Endometrial microvascular endothelial cells (primary cell): ENCODE results near the gene TGFBR3L. TPM values are rescaled to one million over a fixed set of nuclear protein-coding genes. Genes with fewer than 3 reads are reported as not detected.

ENCODE experiments used
- in situ Hi-C: cut with HindIII; loops from 2 replicates; pipeline ENCODE4 v1.10.0; 2017; ENCODE audit warnings: low sequenced_read_pairs, low pct_unique_long_range_greater_than_20kb; ENCODE audit errors: inconsistent ontology term
- total RNA-seq: library from RNA; depleted of rRNA; stranded (reverse); fragments of >200 nt; gene quantifications from one replicate; pipeline ENCODE4 v1.2.3, GENCODE V29; 2015; ENCODE audit errors: inconsistent ontology term

TGFBR3L gene
- total RNA-seq = not detected

- in situ Hi-C loops = no loop called here
These were observed at the start of gene TGFBR3L for GRCh38 chr19:7914598-7915045. Gene TGFBR3L, plus strand, starts transcription at chr19:7914830.

GRCh38 chr19:7865262-7865911, 49.2 kb upstream of the TGFBR3L start:
- in situ Hi-C loops = no loop called here

DNA sequence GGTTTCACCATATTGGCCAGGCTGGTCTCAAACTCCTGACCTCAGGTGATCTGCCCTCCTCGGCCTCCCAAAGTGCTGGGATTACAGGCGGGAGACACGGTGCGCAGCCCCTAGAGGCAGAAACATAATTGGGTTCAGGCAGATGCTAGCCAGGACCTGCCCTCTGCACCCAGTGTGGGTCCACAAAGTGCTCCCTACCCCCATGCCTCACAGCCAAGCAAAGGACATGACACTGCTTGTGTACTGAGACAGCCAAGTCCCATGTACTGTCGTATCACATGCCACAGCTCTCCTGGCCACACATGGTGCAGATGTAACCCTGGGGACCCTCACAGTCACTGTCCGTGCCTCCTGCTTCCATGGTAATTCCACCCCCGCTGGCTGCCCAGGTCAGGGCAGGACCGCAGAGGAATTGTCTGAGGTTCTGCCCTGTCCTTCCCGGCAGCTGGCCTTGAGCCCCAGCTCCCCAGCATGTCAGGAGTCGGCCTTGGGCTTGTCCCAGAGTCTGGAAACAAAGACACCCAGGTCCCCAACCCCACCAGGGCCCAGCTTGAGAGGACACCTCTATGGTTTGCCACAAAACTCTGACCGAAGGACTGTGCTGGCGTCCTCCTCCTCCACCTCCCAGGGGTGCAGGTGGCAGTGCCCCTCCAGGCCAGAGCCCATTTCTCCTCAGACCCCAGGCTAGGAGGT, 48.1 kb upstream of the TGFBR3L start:
- in situ Hi-C loops = no loop called here

- in situ Hi-C loops = no loop called here
These were observed 47.4 kb upstream of the TGFBR3L start for GRCh38 chr19:7867092-7867844.

- in situ Hi-C loops = no loop called here
These were observed 46.3 kb upstream of the TGFBR3L start for GRCh38 chr19:7868326-7868670.

DNA sequence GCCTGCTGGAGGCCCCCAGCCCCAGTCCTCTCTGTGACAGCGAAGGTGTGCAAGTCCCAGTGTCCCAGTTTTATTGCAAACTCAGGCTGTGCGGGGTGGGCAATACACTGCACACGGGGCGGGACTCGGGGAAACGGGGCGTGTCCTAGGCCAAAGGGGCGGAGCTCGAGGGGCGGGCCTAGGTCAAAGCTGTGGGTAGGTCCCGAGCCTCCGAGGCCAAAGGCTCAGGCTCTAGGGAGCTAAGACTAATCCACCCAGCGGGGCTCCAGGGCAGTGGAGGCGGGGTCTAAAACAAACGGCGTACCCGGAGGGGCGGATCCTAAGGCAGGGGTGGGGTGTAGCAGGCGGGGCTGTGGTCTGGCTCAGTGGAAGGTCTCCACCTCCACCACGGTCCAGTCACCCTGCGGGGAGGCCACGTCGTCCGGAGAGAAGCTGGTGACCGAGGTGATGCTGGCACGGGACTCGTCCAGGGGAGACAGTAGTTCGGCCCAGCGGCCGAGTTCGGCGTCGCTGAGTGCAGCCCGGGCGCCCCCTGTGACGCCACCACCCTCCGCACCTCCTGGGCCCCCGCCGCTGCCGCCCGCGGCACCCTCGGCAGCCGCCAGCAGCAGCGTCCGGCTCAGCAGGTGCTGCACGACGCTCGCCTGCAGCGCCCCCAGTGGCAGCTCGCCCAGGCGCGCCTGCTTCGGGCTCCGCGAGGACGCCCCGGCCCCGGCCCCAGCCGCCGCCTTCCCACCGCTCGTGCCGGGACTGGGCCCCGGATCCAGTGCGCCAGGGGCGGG, 45.8 kb upstream of the TGFBR3L start:
- in situ Hi-C loops = no loop called here

DNA sequence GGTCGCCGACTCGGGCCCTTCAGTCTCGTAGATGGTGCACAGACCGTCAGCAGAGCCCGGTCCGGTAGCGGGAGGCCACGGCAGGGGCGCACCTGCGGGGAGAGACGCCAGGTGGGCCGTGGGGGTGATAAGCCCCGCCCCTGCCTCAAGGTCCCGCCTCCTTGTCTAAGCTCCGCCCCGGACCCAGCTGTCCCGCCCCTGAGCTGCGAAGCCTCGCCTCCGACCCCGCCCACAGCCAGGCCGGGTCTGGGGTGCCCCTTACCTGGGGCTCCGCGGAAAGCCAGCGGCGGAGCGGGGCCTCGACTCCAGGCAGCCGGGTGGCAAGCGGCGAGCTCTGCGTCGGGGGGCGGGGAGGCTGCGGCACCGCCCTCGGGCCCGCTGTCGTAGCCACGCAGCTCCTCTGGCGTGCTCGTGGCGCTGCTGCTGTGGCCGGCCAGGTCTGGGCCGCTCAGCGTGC, 45.1 kb upstream of the TGFBR3L start:
- in situ Hi-C loops = no loop called here

DNA sequence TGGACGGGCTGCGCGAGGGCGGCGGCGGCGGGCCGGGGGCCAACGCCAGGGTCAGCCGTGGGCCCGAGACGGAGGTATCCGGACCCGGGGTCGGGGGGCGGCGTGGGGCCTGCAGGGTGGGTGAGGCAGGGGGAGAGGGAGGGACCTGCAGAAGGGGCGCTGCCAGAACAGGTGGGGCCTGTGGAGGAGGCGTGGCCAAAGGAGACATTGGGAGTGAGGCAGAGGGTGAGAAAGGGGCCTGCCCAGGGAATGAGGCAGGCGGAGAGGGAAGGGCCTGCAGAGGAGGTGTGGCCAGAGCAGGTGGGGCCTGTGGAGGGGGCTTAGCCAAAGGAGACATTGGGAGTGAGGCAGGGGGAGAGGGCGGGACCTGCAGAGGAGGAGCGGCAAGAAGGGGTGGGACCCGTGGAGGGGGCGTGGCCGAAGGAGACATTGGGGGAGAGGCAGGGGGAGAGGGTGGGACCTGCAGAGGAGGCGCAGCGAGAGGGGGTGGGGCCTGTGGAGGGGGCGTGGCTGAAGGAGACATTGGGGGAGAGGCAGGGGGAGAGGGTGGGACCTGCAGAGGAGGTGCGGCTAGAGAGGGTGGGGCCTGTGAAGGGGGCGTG, 44.6 kb upstream of the TGFBR3L start:
- in situ Hi-C loops = no loop called here

GRCh38 chr19:7870571-7871436, 43.8 kb upstream of the TGFBR3L start:
- in situ Hi-C loops = no loop called here

DNA sequence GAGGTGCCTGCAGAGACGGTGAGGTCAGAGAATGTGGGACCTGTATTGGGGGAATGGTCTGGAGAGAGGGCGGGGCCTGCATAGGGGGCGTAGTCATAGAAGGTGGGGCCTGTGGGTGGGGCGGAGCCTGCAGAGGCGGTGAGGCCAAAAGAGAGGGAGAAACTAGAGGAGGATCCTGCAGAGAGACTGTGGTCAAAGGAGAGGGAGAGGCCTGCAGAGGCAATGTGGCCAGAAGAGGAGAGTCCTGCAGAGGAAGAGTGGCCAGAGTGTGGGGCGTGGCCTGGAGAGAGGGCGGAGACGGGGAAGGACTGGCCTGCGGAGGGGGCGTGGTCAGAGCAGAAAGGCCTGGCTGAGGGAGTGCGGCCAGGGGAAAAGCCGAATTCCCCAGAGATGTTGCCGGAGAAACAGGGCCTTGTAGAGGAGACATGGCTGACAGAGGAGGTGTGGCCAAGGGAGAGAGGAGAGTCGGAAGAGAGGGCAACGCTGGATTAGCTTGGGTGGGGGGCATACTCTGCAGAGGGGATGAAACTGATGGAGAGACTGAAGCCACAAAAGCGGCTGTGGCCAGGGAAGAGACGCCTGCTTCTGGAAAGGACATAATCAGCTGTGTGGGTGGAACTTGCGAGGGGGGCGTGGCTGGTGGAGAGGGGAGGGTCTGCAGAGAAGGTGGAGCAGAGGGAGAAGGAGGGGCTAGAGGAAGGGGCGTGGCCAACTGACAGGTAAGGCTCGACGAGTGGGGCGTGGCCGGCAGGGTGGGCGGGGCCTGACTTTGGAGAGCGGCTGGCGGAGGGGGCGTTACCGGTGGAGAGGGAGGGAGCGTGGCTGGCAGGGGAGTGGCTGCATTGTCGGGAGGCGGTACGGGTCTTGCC, 43.0 kb upstream of the TGFBR3L start:
- in situ Hi-C loops = no loop called here

- in situ Hi-C loops = no loop called here
These were observed 42.1 kb upstream of the TGFBR3L start for GRCh38 chr19:7872306-7873204.

GRCh38 chr19:7873304-7874075, 41.1 kb upstream of the TGFBR3L start:
- in situ Hi-C loops = no loop called here

DNA sequence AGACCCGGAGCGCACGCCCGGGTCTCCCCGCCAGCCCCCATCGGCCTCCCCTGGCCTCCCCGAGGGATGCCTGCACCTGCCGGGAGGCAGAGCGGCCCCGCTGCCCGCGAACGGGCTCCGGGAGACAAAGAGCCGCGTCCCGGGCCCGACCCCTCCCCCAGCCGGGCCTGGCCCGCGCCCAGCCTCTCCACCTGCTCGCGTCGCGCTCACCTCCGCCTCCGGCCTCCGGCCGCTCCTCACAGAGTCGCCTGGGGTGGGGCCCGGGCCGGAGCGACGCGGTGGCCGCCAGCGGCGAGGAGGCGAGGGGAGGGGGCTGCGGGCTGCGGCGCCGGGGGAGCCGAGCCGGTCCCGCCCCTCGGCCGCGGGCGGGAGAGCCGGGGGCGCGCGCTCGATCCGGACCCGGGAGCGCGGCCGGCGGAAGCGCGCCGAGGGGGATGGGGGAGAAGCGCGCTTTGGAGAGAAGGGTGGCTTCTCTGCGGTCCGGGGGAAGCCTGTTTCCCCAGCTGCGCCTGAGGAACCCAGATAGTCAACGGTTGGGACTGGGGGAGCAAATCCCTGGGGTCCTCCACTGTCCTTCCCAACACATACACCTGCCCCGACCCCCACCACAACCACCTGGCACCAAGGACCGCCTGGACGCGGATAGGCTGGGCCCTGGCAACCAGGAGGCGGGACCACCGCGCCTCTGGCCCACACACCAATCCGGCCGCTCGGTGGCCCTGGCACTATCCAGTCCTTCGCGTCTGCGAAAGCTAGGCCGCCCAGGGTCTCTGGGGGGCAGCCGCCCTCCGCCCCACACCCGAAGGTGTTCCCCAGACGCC, 40.3 kb upstream of the TGFBR3L start, which contains the start of gene PRR36:
Gene PRR36, minus strand, starts transcription at position 315 of the 821 bp plus-strand sequence. CDS start 701 bp downstream, outside the sequence.
- in situ Hi-C loops = no loop called here

- in situ Hi-C loops = no loop called here
These were observed 39.7 kb upstream of the TGFBR3L start for GRCh38 chr19:7874897-7875273.
